GM23338 (cell line): ENCODE results near the gene LIMCH1. TPM values are rescaled to one million over a fixed set of nuclear protein-coding genes. Genes with fewer than 3 reads are reported as not detected.

Experiments used
- ATAC-seq: fragments of 200-7000 bp; cut with Tn5 transposase; 3 replicates; pipeline ENCODE4 v1.9.1; 2020
- DNase-seq: peaks from one replicate; pipeline ENCODE4 v3.0.0-alpha.2; 2015; ENCODE audit warnings: low spot score
- H2AFZ ChIP-seq: fragments of 200-600 bp; sonication (generic); 2 replicates; pipeline ENCODE4 v1.8.0; 2016; ENCODE audit warnings: antibody characterized with exemption, mild to moderate bottlenecking, moderate library complexity
- H3F3A ChIP-seq: fragments of 200-600 bp; sonication (generic); replicated peaks from 2 replicates; pipeline ENCODE4 v1.8.0; 2017; ENCODE audit warnings: antibody characterized with exemption, mixed run types, low read depth
- H3K27ac ChIP-seq: fragments of 200-600 bp; sonication (generic); 2 replicates; pipeline ENCODE4 v1.6.1; 2016; ENCODE audit warnings: low read depth
- H3K27me3 ChIP-seq: fragments of 200-600 bp; sonication (generic); 2 replicates; pipeline ENCODE4 v1.8.0; 2016; ENCODE audit warnings: mild to moderate bottlenecking, mixed run types, moderate library complexity; ENCODE audit not compliant: insufficient read depth
- H3K36me3 ChIP-seq: fragments of 200-600 bp; sonication (generic); 2 replicates; pipeline ENCODE4 v1.8.0; 2016; ENCODE audit warnings: mild to moderate bottlenecking; ENCODE audit not compliant: insufficient read depth
- H3K4me1 ChIP-seq: fragments of 200-600 bp; sonication (generic); 2 replicates; pipeline ENCODE4 v1.8.0; 2016; ENCODE audit warnings: mild to moderate bottlenecking, moderate library complexity; ENCODE audit not compliant: insufficient read depth
- H3K4me2 ChIP-seq: fragments of 200-600 bp; sonication (generic); 2 replicates; pipeline ENCODE4 v1.7.1; 2017; ENCODE audit warnings: mixed run types
- H3K4me3 ChIP-seq: fragments of 200-600 bp; sonication (generic); 2 replicates; pipeline ENCODE4 v1.6.1; 2016; ENCODE audit warnings: mixed run types
- H3K79me2 ChIP-seq: fragments of 200-600 bp; sonication (generic); replicated peaks from 2 replicates; pipeline ENCODE4 v1.8.0; 2017; ENCODE audit warnings: mild to moderate bottlenecking; ENCODE audit not compliant: insufficient read depth
- H3K9me2 ChIP-seq: fragments of 200-600 bp; sonication (generic); 2 replicates; pipeline ENCODE4 v1.8.0; 2017; ENCODE audit not compliant: insufficient read depth
- H4K20me1 ChIP-seq: fragments of 200-600 bp; sonication (generic); replicated peaks from 2 replicates; pipeline ENCODE4 v1.8.0; 2017; ENCODE audit warnings: mild to moderate bottlenecking; ENCODE audit not compliant: insufficient read depth
- H3K27ac Mint-ChIP-seq: 2 replicates; pipeline ENCODE4 v1.8.0; 2020; ENCODE audit warnings: inconsistent platforms, mild to moderate bottlenecking, moderate library complexity, mixed read lengths
- H3K27me3 Mint-ChIP-seq: 3 replicates; pipeline ENCODE4 v1.8.0; 2022; ENCODE audit warnings: low read depth, mild to moderate bottlenecking, moderate library complexity, mixed read lengths, inconsistent platforms; ENCODE audit not compliant: insufficient read depth, poor library complexity
- H3K36me3 Mint-ChIP-seq: 3 replicates; pipeline ENCODE4 v1.8.0; 2021; ENCODE audit warnings: low read depth, mild to moderate bottlenecking, inconsistent platforms, moderate library complexity, mixed read lengths
- H3K4me1 Mint-ChIP-seq: 3 replicates; pipeline ENCODE4 v1.8.0; 2020; ENCODE audit warnings: mild to moderate bottlenecking, inconsistent platforms, mixed read lengths
- H3K4me3 Mint-ChIP-seq: 3 replicates; pipeline ENCODE4 v1.8.0; 2021; ENCODE audit warnings: moderate library complexity, mild to moderate bottlenecking, inconsistent platforms, mixed read lengths
- H3K9me3 Mint-ChIP-seq: 3 replicates; pipeline ENCODE4 v1.8.0; 2020; ENCODE audit warnings: moderate library complexity, mild to moderate bottlenecking, inconsistent platforms, mixed read lengths
- EZH2phosphoT487 ChIP-seq: fragments of 200-600 bp; sonication (generic); IDR thresholded peaks from one replicate; pipeline ENCODE4 v1.8.1; 2018; ENCODE audit warnings: antibody characterized with exemption; ENCODE audit not compliant: unreplicated experiment
- JUNB ChIP-seq: IDR thresholded peaks from one replicate; pipeline ENCODE4 v1.6.1; 2016; ENCODE audit warnings: antibody characterized with exemption; ENCODE audit not compliant: unreplicated experiment
- NANOG ChIP-seq: IDR thresholded peaks from 2 replicates; pipeline ENCODE4 v1.6.1; 2016; ENCODE audit warnings: antibody characterized with exemption, borderline replicate concordance
- POLR2AphosphoS5 ChIP-seq: IDR thresholded peaks from 2 replicates; pipeline ENCODE4 v1.6.1; 2016; ENCODE audit warnings: antibody characterized with exemption, low read depth
- STAT1 ChIP-seq: IDR thresholded peaks from one replicate; pipeline ENCODE4 v1.6.1; 2016; ENCODE audit warnings: antibody characterized with exemption; ENCODE audit not compliant: unreplicated experiment
- ZNF114 ChIP-seq: fragments of 250-450 bp; sonication (Bioruptor Pico); IDR thresholded peaks from 2 replicates; pipeline ENCODE4 v1.5.0; 2020; ENCODE audit warnings: mild to moderate bottlenecking, moderate library complexity
- ZNF331 ChIP-seq: fragments of 250-450 bp; sonication (Bioruptor Pico); IDR thresholded peaks from 2 replicates; pipeline ENCODE4 v1.5.0; 2020; ENCODE audit warnings: low read depth, mild to moderate bottlenecking, moderate library complexity
- ZNF462 ChIP-seq: fragments of 250-450 bp; sonication (Bioruptor Pico); IDR thresholded peaks from 2 replicates; pipeline ENCODE4 v1.5.0; 2020; ENCODE audit warnings: mild to moderate bottlenecking, moderate library complexity
- polyA plus RNA-seq: library from polyadenylated mRNA; unstranded; fragments of >200 nt; fragmentation: Nextera tagmentation; extraction: Ambion mirVana; gene quantifications from 2 replicates; pipeline ENCODE4 v1.2.1, GENCODE V29; 2016
- total RNA-seq: library from RNA; depleted of rRNA; stranded (reverse); fragments of >200 nt; shearing (Covaris generic); gene quantifications from 2 replicates; pipeline ENCODE4 v1.2.3, GENCODE V29; 2014
- TF ChIP-seq, protein P1 (sequence below): IDR thresholded peaks from 2 replicates; pipeline ENCODE4 v1.6.1; 2016; ENCODE audit warnings: antibody characterized with exemption

LIMCH1 gene
- total and polyA plus RNA-seq, 2 experiments from 2014 or later: 1.5 TPM

DNA sequence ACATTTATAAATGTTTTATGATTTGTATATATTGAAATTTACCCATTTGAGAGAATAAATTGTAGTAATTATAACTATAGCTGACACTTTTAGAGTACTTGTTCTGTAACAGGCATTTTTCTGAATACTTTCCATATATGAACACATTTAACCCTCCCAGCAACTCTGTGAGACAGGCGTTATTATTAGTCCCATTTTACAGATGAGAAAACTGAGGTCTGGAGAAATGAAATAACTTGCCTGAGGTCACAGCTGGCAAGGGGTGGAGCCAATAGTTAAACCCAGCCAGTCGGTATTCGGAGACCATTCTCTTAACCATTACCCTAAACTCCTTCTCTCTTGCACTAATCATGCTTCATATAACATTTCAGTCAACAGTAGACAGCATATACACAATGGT is 72.5 kb downstream of the LIMCH1 start (continued):
- TF ChIP-seq ZNF462 (CRISPR knock-in tag): no peak
- no peak for TF ChIP-seq ZNF114 (CRISPR knock-in tag)
- TF ChIP-seq JUNB: no peak
- no peak for TF ChIP-seq POLR2AphosphoS5

GRCh38 chr4:41611124-41611838 is 73.3 kb downstream of the LIMCH1 start:
- peaks cover 12% of the 10 kb centered on the region for H3K27me3 ChIP-seq
- no peak overlapping the region for H3K4me3 Mint-ChIP-seq
- DNase-seq (no peak), ATAC-seq (no peak)
- H2AFZ ChIP-seq: no peak overlapping the region
- no peak overlapping the region for H3K27ac Mint-ChIP-seq
- H3K36me3 ChIP-seq: no peaks in the 10 kb centered on the region
- H3K27me3 Mint-ChIP-seq: peaks cover 23% of the 10 kb centered on the region
- H3K4me1 ChIP-seq: peaks cover 26% of the 10 kb centered on the region
- H3K4me1 Mint-ChIP-seq: peaks cover 27% of the 10 kb centered on the region
- H3K4me3 ChIP-seq: no peak overlapping the region
- H3K79me2 ChIP-seq: no peaks in the 10 kb centered on the region
- no peaks in the 10 kb centered on the region for H3F3A ChIP-seq
- no peak overlapping the region for H3K27ac ChIP-seq
- H4K20me1 ChIP-seq: no peaks in the 10 kb centered on the region
- no peaks in the 10 kb centered on the region for H3K9me2 ChIP-seq
- peak overlapping the region; percentile 64 for H3K4me2 ChIP-seq
- H3K36me3 Mint-ChIP-seq: no peaks in the 10 kb centered on the region
- H3K9me3 Mint-ChIP-seq: no peaks in the 10 kb centered on the region
- TF ChIP-seq, protein P1, sequence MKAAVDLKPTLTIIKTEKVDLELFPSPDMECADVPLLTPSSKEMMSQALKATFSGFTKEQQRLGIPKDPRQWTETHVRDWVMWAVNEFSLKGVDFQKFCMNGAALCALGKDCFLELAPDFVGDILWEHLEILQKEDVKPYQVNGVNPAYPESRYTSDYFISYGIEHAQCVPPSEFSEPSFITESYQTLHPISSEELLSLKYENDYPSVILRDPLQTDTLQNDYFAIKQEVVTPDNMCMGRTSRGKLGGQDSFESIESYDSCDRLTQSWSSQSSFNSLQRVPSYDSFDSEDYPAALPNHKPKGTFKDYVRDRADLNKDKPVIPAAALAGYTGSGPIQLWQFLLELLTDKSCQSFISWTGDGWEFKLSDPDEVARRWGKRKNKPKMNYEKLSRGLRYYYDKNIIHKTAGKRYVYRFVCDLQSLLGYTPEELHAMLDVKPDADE: no peak
- TF ChIP-seq NANOG (no peak), ZNF114 (CRISPR knock-in tag) (no peak), ZNF331 (CRISPR knock-in tag) (no peak), POLR2AphosphoS5 (no peak), EZH2phosphoT487 (no peak), STAT1 (no peak), JUNB (no peak)
